Measurements from ENCODE around the gene PTGDR2.

The PTGDR2 gene

DNA sequence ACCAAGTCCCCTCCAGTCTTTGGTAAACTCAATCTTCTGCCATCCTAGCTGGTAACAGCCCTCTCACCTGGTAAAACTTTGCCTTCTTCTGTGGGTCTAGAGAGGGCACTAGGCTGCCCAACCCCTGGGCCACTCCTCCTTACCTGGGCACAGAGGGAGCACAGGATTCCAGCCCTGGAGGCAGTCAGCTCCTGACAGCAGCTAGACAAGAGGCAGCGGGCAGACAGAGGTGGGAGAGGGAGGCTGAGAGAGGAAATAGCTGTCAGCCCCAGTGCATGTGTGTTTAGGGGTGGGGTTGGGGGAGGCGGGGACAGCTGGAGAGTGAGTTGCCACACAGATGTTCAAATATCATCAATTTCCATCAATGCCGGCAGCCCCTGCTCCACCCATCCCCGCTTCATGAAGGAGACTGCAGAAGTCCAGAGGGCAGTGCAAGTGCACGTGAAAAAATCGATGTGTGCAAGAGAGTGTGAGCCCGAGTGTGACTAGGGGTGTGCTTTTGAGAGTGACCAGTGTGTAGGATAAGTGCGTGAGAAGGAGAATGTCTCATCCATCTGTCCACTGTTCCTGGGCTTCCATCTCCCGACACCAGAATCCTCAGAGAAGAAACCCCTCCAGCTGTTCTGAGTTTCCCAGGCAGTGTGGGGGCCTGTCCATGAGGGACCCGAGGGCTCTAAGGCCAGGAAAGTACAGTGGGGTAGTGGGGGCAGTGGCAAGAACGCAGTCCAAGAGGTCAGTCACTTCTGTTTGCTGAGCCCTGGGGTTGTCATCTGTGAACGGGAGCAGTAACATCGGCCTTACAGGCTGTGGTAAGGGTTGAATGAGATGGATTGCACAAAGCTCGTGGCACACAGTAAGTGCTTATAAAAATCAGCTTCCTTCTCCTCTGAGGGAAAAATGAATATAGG, at the start of gene PTGDR2:
Gene PTGDR2, minus strand, starts transcription at position 225 of the 908 bp plus-strand sequence. CDS start 2,228 bp downstream, outside the sequence.
- DNase-seq: no peak

GRCh38 chr11:60905047-60905446, 49.3 kb upstream of the PTGDR2 start:
- no peak for DNase-seq

DNA sequence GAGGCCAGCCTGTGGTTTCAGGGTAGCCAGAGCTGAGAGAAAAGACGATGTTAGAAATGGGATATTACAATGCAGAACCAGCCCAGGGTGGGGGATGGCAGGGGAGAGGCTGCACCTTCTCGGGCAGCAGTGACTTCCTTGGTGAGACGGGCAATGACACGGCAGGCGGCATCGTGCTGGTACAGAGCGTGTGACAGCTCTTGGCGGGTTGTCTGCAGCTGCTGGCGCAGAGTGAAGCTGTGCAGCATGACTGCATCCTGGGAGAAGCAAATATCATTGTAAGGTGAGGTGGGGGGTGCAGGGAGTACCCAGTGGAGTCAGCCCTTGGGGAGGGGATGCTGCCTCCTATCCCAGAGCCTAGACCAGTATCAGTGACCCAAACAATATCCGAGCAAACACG, 46.9 kb upstream of the PTGDR2 start:
- DNase-seq: no peak

- DNase-seq: no peak
Observed at GRCh38 chr11:60900673-60901404, 45.1 kb upstream of the PTGDR2 start.

- DNase-seq: no peak
Observed at GRCh38 chr11:60899977-60900376, 44.2 kb upstream of the PTGDR2 start.

DNA sequence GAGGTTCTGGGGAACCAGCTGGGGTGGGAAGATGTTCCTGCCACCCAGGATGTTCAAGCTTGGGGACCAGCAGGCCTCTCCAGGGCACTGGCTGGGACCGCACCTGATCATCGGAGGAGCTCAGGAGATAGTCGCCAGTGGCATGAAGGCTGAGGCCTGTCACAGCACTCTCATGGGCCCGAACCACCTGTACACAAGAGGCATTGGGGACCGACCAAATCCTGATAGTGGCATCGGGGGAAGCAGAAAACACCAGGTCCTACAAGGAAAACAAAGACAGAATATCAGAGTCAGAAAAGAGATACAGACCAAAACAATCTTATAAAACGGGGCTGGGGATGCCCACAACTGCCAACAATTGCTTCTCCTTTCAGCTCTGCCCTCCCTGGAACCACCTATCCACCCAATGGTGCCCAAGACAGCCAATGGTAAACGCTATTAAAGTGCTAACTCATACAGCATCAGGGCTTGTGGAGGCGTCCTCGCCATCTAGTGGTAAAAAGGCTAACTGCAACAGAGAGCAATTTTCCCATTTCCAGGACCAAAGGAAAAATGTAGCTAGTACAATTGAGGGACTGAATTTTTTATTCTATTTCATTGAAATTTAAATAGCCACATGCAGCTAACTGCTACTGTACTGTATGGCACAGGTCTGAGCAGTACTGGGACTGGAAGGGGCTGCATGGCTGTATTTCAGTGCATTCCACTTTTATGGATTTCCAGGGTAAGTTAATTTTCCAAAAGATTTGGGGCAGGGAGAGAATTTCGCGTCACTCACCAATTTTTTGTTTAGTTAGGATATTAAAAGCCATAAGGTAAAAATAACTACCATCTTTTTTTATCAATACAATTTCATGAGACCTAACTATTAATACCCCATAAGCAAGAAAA, 43.5 kb upstream of the PTGDR2 start:
- peak; percentile 26 for DNase-seq

DNA sequence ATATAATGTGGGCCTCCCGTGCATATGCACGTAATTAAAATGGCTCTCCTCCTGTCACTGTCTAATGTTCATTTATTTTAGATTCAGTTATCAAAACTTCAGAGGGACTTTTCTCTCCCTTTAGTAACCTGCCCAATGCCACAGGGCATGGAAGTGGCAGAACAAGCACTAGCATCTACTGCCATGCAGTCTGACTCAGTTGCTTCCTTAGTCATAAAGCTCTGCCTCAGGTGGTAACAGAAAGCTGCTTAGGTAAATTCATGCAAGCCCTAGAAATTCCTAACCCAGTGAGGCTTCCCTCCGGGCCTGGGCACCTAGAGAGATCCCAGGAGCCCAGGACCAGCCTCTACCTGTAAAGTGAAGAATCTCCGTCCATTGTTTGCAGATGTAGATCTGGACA, 41.7 kb upstream of the PTGDR2 start:
- no peak for DNase-seq

DNA sequence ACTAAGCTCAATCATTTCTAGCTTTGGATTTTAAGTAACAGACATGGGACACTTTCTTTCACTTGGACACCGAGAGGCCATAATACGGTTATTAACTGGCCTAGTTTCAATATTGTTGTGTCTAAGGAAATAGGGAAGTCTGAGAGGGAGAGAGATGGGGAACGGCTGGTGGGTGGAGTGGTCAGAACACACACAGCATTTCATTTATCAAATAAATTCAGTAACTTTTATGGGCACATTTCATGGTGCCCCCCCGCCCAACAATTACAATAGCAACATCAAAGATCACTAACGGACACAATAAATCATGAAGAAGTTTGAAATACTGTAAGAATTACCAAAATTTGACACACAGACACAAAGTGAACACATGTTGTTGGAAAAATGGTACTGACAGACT, 39.9 kb upstream of the PTGDR2 start:
- DNase-seq: no peak

- no peak for DNase-seq
Observed at GRCh38 chr11:60891103-60891741, 35.5 kb upstream of the PTGDR2 start.

- no peak for DNase-seq
Observed at GRCh38 chr11:60890696-60891095, 34.9 kb upstream of the PTGDR2 start.

DNA sequence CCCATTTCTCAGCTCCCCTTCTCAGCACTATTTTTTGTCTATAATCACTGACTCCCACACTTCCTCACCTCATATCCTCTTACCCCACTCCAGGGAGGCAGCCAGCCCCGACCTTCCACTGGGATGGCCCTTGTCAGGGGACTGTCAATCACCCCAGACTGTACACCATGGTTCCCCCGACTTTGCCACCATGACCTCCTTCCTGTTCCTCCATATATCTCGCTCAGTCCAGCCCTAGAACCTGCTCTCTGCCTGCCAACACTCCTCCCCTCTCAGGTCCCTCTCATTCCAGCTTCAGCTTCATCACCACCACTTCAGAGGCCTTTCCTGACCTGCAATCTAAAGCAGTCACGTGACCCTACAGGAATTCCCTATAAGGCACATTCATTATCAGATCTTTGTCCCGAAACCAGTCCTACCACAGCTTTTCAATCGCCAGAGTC, 34.1 kb upstream of the PTGDR2 start:
- no peak for DNase-seq

GRCh38 chr11:60887556-60887955, 31.8 kb upstream of the PTGDR2 start:
- DNase-seq: peak; percentile 68

DNA sequence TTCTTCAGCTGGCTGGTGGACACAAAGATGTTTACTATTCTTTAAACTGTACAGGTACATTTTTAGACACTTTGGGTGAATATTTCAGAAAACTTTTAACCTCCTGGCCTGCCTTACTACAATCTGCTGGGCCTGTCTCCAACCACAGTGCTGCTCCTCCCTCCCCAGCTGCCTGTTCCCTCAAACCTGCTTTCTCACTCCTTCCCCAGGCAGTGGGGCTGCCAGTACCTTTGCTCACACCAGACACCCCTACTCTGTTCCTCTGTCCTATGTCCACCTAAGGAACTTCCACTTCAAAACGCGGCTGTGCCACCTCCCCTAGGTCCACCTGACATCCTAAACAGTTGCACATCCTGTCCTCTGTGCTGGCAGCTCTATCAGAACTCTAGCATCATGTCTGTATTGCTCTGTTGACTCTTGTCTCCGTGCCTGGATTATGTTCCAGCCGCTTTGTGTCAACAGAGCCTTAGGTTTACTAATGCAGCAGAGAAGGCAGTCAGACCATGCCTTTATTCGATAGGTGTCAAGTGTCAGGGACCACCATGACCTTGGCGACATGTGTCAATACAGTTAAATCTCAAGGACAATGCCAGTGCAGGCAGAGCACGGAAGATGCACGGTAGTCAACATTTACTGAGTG, 25.0 kb upstream of the PTGDR2 start:
- DNase-seq: peak; percentile 83

GRCh38 chr11:60879971-60880588, 24.3 kb upstream of the PTGDR2 start:
- no peak for DNase-seq

GRCh38 chr11:60879104-60879503, 23.4 kb upstream of the PTGDR2 start:
- no peak for DNase-seq

- no peak for DNase-seq
Observed at GRCh38 chr11:60878245-60879101, 22.7 kb upstream of the PTGDR2 start.

GRCh38 chr11:60876168-60876485, 20.4 kb upstream of the PTGDR2 start:
- DNase-seq: no peak

GRCh38 chr11:60875366-60876167, 19.8 kb upstream of the PTGDR2 start:
- no peak for DNase-seq
